ENCODE measurements around the gene SMIM9. TPM values are rescaled to one million over a fixed set of nuclear protein-coding genes. Genes with fewer than 3 reads are reported as not detected.

The SMIM9 gene
- total RNA-seq, 1 donor from 2014 or later = not detected

DNA sequence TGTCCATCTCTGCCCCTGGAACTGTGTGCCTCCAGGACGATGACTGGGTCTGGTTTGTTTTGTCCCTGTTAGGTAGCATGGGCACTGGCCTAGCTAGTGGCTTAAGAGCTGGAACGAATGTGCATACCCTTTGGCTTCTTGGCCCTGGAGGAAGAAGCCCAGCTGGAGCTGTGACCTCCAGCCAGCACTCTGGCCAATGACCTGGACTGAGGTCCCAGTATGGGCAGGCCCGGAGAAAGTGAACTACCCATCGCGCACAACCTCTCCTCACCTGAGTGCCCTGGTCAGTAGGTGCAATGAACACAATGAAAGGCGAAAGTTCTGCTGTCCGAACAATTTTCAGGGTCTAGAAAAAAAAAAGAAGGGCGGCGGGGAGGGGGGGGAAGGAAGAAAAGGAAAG lies 53.5 kb downstream of the SMIM9 start:
- DNase-seq (ENCODE audit: low spot score) = no peak

DNA sequence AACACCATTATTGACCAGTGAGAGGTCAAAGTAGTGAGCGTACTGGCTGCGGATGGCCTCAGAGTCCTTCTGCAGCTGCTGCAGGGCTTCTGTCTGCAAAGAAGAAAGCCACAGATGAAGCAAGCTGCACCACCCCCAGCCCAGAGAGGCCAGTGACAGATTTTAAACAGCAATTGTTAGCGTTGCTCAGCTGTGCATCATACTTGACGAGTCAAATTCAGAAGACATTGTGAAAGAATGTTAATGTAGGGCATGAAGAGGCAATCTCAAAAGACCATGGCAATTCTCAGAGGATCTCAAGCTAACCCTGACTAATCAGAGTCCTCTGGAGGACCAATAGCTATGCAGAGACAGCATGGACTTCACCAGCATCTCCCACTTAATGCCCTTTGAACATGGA lies 55.2 kb downstream of the SMIM9 start:
- no peak for DNase-seq (ENCODE audit: low spot score)

DNA sequence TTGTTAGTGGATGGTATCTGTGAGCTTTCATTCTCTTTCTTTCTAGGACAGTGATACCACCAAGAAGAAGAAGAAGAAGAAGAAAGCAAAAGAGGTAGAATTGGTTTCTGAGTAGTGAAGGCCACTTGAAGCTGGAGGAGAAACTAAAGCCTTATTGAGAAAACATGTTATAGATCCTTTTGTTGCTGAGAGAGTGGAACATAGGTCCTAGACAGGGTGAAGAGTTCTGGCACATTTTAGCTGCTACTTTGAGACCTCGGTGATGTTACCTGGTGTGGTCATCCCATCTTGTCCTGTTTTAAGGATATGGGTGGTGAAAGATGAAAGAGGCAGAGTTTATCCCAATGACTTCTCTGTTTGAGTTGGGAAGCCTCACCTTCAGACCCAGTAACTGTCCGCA lies 57.7 kb downstream of the SMIM9 start:
- no peak for DNase-seq (ENCODE audit: low spot score)

DNA sequence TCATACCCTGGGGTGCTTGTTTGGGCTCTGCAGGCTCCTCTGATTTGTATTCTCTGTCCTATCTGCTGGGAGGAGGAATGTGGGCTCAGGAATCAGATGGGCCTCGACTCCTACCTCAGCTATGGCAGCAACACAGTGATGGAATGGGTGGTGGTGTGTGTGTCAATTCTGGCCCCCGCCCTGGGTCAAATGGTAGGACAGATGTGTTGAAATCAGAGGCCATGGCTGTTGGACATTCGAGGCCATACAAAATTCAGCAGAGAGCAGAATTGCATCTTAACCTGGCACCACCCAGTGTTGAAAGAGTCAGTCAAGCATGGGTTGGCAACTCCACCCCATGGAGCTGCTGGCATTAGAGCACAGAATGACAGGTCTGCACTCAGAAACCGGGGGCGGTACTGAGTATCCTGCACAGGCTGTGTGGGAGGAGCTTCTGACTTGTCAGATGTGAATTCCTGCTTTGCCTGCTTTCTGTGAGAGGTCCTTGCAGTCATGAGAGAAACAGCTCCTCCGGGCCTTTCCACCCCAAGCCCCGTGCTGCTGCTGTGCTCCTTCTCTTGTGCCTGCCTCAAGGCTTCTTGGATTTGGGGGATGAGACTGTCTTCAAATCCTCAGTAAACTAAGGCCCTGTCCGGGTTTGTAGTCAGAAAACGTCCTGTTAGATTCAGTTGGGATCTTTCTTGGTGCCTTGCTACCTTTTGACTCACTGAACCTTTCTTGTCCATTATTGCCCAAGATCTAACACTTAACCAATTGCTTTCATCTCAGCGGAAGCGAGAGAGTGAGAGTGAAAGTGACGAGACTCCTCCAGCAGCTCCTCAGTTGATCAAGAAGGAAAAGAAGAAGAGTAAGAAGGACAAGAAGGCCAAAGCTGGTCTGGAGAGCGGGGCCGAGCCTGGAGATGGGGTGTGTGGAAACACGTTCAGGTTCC lies 58.8 kb downstream of the SMIM9 start:
- DNase-seq (ENCODE audit: low spot score) = no peak

DNA sequence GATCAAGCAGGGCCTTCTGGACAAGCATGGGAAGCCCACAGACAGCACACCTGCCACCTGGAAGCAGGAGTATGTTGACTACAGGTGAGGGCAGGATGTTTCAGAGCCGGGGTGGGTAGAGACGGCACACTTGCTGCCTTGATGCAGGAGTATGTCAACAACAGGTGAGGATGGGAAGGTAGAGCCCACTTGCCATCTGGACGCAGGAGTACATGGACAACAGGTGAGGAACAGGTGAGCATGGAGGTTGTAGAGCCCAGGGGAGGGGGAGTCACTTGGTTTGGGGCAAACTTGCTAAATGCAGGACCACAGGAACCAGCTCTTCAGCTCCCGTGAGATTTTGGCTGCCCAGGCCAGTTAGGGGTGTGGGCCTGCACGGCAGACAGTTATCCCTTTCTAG lies 59.8 kb downstream of the SMIM9 start:
- DNase-seq (ENCODE audit: low spot score) = no peak

Other genes with a start within 250 kb of the SMIM9 start
- gene CTAG1A, start 249.5 kb downstream of the SMIM9 start, total RNA-seq = not detected
- not detected for gene CTAG1B, start 215.4 kb downstream of the SMIM9 start, total RNA-seq
- gene CTAG2, start 181.1 kb downstream of the SMIM9 start, total RNA-seq = not detected
- 4.2 TPM for gene GAB3, start 83.6 kb downstream of the SMIM9 start, total RNA-seq
- 73.8 TPM for gene DKC1, start 71.8 kb downstream of the SMIM9 start, total RNA-seq
- gene MPP1, start 29.2 kb downstream of the SMIM9 start, total RNA-seq = 21.9 TPM
- 35.7 TPM for gene F8A1, start 51.7 kb upstream of the SMIM9 start, total RNA-seq
- 28.2 TPM for gene F8, start 188.1 kb upstream of the SMIM9 start, total RNA-seq
- 78.4 TPM for gene FUNDC2, start 192.2 kb upstream of the SMIM9 start, total RNA-seq
- gene CMC4, start 236.5 kb upstream of the SMIM9 start, total RNA-seq = 9.1 TPM
- 17.7 TPM for gene MTCP1, start 236.5 kb upstream of the SMIM9 start, total RNA-seq
- 23.3 TPM for gene BRCC3, start 236.8 kb upstream of the SMIM9 start, total RNA-seq

All from ureter (tissue), 1 donor.